ENCODE measurements around the gene AQP5.

DNA sequence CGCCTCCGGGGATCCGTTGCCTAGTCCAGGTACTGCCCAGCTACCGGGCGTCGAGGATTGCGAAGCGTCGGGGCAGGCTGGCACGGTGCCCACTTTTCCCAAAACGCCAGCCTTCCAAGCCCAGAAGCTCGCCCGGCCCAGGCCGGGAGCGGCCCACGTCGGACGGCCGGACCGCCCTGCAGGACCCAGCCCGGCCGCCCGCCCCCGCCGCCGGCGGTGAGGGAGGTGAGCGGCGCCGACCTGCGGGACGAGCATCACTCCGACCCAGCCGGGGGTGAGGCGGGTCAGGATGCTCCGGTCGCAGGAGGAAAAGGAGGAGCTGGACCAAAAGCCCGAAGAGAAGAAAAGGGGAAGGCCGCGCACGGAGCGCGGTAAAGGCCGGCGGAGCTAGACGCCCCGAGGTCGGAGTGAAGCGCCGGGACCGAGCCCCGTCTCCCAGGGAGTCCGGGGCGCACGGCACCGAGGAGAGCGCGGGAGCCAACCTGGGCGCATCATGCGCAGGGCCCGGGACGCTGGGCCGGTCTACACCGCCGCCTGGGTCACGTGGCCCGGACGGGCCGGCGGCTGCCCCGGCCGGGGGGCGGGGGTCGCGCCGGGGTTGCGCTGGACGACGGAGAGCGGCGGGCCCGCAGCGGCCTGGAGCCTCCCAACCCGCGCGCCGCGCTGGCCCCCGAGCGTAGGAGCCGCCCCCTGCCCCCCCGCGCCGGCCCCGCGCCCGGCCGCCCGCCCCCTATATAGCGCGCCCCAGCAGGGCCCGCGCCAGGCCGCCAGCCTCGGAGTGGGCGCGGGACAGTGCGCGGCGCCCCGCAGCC, at the start of gene AQP5:
- TF ChIP-seq, protein P1, sequence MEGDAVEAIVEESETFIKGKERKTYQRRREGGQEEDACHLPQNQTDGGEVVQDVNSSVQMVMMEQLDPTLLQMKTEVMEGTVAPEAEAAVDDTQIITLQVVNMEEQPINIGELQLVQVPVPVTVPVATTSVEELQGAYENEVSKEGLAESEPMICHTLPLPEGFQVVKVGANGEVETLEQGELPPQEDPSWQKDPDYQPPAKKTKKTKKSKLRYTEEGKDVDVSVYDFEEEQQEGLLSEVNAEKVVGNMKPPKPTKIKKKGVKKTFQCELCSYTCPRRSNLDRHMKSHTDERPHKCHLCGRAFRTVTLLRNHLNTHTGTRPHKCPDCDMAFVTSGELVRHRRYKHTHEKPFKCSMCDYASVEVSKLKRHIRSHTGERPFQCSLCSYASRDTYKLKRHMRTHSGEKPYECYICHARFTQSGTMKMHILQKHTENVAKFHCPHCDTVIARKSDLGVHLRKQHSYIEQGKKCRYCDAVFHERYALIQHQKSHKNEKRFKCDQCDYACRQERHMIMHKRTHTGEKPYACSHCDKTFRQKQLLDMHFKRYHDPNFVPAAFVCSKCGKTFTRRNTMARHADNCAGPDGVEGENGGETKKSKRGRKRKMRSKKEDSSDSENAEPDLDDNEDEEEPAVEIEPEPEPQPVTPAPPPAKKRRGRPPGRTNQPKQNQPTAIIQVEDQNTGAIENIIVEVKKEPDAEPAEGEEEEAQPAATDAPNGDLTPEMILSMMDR (conservative IDR thresholded peaks at IDR 0.05) = no peak
- TF ChIP-seq ZFX (IDR thresholded peaks at IDR 0.05) = no peak

Data from C4-2B (cell line).